Measurements from ENCODE around the gene TCEA2.

The TCEA2 gene

DNA sequence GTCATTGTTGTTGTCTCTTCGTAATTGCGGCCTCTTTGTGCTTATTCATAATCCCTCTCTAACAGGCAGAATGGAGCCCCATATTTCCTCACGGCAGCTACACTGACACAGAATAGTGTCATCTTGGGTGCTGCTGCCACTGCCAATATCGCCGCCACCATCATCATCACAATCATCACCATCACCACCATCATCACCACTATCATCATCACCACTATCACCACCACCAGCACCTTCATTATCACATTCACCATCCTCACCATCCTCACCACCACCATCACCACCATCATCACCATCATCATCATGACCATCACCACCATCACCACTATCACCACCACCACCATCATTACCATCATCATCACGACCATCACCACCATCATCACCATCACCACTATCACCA, 33.5 kb downstream of the TCEA2 start:
- TF ChIP-seq, protein P1, sequence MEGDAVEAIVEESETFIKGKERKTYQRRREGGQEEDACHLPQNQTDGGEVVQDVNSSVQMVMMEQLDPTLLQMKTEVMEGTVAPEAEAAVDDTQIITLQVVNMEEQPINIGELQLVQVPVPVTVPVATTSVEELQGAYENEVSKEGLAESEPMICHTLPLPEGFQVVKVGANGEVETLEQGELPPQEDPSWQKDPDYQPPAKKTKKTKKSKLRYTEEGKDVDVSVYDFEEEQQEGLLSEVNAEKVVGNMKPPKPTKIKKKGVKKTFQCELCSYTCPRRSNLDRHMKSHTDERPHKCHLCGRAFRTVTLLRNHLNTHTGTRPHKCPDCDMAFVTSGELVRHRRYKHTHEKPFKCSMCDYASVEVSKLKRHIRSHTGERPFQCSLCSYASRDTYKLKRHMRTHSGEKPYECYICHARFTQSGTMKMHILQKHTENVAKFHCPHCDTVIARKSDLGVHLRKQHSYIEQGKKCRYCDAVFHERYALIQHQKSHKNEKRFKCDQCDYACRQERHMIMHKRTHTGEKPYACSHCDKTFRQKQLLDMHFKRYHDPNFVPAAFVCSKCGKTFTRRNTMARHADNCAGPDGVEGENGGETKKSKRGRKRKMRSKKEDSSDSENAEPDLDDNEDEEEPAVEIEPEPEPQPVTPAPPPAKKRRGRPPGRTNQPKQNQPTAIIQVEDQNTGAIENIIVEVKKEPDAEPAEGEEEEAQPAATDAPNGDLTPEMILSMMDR (IDR thresholded peaks at IDR 0.05; ENCODE audit: low read depth, low read length, missing control alignments), result no peak
- no peak for DNase-seq
- Histone ChIP-seq H3K27me3 (replicated peaks) (peaks cover 15% of the 10 kb centered on the region), H3K4me3 (ENCODE audit: low read depth, low read length) (no peak overlapping the region), H3K27ac (no peak overlapping the region), H3K36me3 (replicated peaks) (no peaks in the 10 kb centered on the region)
- in situ Hi-C loops (cut with HindIII; ENCODE audit: low pct_ligation_motif_present, low sequenced_read_pairs), result no loop called here

GRCh38 chr20:64098471-64099013, 35.5 kb downstream of the TCEA2 start:
- H3K27ac ChIP-seq, result no peak overlapping the region
- TF ChIP-seq, protein P1 (IDR thresholded peaks at IDR 0.05; ENCODE audit: low read depth, low read length, missing control alignments), result no peak
- no peaks in the 10 kb centered on the region for H3K36me3 ChIP-seq (replicated peaks)
- peaks cover 31% of the 10 kb centered on the region for H3K27me3 ChIP-seq (replicated peaks)
- H3K4me3 ChIP-seq (ENCODE audit: low read depth, low read length), result no peak overlapping the region
- no peak for DNase-seq
- in situ Hi-C loops (cut with HindIII; ENCODE audit: low pct_ligation_motif_present, low sequenced_read_pairs), result no loop called here

DNA sequence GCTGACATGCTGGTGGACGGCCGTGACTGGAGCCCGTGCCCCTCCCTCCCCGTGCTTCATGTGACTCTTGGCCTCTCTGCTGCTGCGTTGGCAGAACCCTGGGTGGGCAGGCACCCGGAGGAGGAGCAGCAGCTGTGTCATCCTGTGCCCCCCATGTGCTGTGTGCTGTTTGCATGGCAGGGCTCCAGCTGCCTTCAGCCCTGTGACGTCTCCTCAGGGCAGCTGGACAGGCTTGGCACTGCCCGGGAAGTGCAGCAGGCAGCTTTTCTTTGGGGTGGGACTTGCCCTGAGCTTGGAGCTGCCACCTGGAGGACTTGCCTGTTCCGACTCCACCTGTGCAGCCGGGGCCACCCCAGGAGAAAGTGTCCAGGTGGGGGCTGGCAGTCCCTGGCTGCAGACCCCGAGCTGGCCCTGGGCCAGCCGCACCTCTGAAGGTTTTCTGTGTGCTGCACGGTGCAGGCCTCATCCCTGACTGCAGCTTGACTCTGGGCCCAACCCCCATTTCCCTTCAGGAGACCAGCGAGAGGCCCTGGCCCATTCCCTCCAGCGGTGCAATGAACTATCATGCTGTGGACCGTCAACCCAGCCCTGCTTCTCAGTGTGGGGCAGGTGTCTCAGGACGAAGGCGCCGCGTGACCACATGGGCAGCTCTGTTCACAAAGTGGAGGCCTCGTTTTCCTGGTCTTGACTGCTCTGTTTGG, 36.2 kb downstream of the TCEA2 start:
- no peak for DNase-seq
- Histone ChIP-seq H3K4me3 (ENCODE audit: low read depth, low read length) (no peak overlapping the region), H3K36me3 (replicated peaks) (no peaks in the 10 kb centered on the region), H3K27ac (no peak overlapping the region), H3K27me3 (replicated peaks) (peaks cover 31% of the 10 kb centered on the region)
- in situ Hi-C loops (cut with HindIII; ENCODE audit: low pct_ligation_motif_present, low sequenced_read_pairs), result no loop called here
- TF ChIP-seq, protein P1 (IDR thresholded peaks at IDR 0.05; ENCODE audit: low read depth, low read length, missing control alignments), result no peak

GRCh38 chr20:64099880-64100565, 37.0 kb downstream of the TCEA2 start:
- Histone ChIP-seq H3K27me3 (replicated peaks) (peaks cover 31% of the 10 kb centered on the region), H3K4me3 (ENCODE audit: low read depth, low read length) (no peak overlapping the region), H3K36me3 (replicated peaks) (no peaks in the 10 kb centered on the region), H3K27ac (no peak overlapping the region)
- TF ChIP-seq, protein P1 (IDR thresholded peaks at IDR 0.05; ENCODE audit: low read depth, low read length, missing control alignments), result no peak
- in situ Hi-C loops (cut with HindIII; ENCODE audit: low pct_ligation_motif_present, low sequenced_read_pairs), result no loop called here
- no peak for DNase-seq

DNA sequence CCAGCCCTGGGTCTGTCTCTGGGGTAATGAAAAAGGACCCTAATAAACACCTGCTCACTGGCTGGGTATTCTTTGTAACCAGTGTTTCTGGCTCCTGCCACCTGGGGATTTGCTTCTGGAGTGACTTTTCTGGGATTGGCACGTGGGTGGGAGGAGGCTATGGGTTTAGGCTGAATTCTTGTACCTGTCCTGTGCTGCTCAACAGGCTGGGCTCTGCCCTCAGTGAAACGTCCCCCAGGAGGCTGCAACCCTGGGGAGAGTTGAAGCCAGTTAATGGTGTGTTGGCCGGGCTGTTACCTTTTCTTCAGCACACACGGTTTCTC, 37.5 kb downstream of the TCEA2 start:
- no peak overlapping the region for H3K4me3 ChIP-seq (ENCODE audit: low read depth, low read length)
- in situ Hi-C loops (cut with HindIII; ENCODE audit: low pct_ligation_motif_present, low sequenced_read_pairs), result no loop called here
- no peak for DNase-seq
- H3K27ac ChIP-seq, result no peak overlapping the region
- H3K27me3 ChIP-seq (replicated peaks), result peaks cover 31% of the 10 kb centered on the region
- TF ChIP-seq, protein P1 (IDR thresholded peaks at IDR 0.05; ENCODE audit: low read depth, low read length, missing control alignments), result no peak
- no peaks in the 10 kb centered on the region for H3K36me3 ChIP-seq (replicated peaks)

Data from brain microvascular endothelial cell (primary cell).